IPS-NIHi11 (cell line): Measurements from ENCODE around the gene IFFO2.
"Not testable (repeated sequence)": the region's sequence is repeated elsewhere in the genome, so short reads cannot be mapped to it uniquely, and the experiment has no call there.

Source experiments
- DNase-seq: peaks from one replicate; pipeline ENCODE4 v3.0.0; 2012; ENCODE audit warnings: mixed read lengths, low spot score

The IFFO2 gene

DNA sequence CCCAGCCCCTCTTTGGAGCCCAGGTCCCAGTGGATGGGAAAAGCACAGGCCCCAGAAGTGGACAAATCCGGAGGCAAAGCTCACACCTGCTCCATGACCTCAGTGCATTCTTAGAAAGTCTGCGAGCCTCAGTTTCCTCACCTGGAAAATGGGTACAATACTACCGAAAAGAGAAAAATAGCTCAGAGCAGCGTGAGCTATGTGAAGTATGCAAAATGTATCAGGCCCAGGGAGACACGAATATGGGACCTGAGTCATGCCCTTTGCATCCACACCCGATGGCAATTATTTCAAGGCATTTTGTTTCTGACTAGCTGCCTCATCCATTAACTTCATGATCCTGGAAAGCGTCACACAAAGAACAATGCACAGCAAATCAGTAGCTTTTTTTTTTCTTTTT, 63.4 kb downstream of the IFFO2 start:
- no peak for DNase-seq

DNA sequence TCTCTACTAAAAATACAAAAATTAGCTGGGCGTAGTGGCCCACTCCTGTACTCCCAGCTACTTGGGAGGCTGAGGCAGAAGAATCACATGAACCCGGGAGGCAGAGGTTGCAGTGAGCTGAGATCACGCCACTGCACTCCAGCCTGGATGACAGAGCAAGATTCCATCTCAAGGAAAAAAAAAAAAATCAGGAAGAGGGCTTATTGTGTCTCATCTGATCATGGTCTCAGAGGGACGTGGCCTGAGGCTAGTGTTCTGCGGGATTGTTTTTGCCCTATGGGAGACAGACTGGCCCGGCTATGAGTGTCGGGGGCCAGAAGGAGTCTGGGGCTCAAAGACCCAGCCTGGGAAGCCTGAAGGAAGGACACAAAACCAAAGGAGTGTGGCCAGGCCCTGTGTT, 64.6 kb downstream of the IFFO2 start:
- DNase-seq = not testable (repeated sequence)

DNA sequence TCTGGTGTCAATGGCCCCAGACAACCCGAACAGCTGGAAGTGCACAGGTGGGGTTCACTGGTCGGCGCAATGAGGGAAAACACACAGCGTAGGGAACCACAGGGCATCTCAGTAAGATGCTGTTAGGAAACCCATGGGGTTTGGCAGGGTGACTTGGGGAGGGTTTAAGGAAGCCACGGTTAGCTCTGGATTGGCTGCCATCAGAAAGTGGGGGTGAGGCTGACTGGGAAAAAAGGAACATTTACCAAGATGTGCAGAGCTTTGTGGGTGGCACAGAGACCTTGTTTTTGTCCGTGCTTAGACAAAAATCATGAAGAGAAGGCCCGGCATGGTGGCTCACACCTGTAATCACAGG, 65.1 kb downstream of the IFFO2 start:
- no peak for DNase-seq

DNA sequence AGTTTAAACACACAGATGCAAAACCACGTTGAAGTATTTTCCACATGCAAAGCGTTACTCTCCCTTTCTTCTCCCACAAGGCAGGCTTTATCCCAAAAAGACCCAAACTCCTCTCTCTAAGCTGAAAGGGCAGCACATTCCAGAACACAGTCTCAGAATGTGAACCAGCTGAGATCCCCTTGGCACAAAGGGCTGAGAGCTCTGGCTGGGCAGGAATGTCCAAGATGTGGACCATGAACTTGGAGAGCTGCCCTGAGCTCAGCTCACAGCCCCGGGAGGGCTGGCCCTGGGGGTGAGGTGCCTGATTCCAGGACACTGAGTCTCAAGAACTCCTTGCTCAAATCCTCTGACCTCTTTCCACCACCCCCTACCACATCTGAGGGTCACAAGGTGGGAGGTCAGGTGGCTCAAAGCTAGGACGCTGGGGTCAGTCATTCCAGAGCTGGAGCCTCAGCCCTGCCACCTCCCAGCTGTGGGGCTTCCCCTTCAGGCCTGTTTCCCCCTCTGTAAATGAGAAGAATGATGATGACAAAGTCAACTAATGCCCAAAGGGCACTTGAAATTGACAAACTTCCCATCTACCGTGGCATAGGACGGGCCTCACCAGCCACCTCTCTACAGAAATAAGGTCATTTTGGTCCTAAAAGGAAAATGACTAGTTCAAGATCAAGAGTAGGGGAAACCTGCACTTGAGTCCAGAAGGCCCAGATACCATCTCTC, 65.6 kb downstream of the IFFO2 start:
- DNase-seq = no peak

DNA sequence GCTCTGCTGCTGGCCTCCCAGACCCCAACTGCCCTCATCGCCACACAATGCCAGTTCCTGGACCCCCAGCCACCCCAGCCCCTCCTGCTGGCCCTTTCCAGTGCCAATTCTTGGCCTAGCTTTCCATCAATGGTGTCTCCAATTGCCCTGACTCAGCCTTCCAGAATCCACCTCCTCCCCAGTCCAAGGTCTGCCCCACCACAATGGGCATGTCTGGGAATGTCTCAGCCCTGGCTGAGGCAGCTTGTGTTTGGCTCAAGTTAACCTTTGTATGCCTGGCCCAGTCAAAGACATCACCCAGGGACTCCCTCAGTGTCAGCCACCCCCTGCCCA, 70.5 kb downstream of the IFFO2 start:
- DNase-seq = no peak

DNA sequence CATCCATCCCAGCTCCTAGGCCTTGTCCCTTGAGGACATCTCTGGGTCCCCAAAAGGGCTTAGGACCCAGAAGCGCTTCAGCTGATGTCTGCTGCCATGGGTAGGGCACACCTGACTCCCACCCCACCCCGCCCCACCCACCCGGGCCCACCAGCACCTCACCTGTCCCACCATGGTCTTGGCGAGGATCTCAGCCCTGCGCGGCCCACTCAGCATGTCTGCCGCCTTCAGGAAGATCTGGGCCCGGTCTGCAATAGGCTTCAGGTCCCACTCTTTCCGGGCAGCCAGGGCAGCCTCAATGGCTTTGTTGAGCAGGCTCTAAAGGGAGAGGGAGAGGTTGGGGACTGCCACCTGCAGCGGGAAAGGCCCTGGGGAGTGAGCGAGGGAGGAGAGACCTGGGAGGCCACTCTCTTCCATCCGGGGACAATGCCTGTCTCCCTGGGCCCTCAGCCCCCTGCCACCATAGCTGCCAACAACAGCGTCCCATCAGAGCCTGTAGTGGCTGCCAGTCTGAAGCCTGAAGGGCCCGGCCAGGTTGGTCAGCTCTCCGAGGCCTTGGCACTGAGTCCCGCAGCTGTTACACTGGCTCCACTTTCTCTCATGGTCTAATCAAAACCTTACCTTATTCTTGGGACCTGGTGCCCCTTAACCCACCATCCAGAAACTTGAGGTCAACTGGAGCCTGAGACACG, 71.0 kb downstream of the IFFO2 start:
- no peak for DNase-seq

DNA sequence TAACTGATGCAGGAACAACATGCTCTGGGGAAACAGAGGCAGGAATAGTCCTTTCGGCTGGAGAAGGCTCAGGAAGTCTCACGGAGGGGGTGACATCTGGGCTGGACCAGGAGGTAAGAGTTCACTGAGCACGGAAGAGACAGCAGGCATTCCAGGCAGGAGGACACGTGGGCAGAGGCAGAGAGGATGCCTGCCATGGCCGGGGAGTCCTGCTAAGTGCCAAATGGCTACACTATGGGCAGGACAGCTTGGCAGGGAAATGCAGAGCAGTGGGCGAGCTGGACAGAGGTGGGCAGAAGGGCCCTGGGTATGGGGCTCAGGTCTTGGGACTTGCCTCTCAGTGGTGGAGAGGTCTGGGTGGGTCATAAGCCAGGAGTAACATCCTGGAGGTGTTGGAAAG, 71.7 kb downstream of the IFFO2 start:
- no peak for DNase-seq

DNA sequence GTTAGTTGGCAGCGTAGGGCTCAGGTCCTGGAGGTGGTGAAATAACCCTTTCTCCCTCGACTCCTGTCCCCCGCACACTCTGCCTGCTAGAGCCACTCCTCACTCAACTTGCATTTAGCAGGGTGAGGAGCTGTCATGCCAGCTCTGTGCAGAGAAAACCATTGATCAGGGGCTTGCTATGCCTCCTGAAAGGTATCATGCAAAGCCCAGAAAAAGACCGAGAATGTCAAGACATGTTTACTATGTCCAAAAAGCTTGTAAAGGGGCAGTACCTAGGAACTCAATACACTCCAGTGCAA, 72.1 kb downstream of the IFFO2 start:
- no peak for DNase-seq

DNA sequence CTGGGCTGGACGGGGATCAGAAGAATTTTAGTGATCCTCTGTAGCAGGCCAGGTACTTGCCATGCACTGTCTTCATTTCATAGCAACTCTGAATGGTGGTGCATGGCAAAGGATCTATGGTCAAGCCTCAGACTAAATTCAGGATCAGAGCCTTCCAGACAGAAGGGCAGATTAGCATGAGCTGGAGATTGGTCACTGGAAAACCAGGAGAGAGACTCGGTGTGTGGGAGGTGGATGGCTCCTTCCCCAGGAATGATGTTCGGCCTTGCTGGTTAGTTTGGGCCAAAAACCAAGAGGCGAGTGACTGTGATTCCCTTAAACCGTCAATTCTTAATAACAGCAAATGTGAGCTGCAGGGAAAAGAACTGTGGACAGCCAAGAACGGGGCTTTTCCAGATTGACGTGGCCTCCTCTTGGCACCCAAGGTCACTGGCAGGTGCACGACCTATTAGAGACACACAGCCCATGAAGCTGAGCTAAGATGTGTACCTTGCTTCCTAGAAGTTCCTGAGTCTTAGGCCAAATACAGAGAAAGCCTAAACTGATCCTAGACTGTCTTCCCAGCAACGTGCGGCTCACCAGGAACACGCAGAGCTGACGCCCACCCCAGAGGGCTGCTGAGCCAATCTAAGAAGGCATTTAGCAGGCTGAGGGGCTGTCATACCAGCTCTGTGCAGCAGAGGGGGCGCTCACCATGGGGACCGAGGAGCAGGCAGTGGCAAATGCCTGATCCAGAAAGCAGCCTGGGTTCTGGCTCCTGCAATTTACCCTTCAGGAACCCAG, 72.6 kb downstream of the IFFO2 start:
- peak; percentile 87 for DNase-seq

DNA sequence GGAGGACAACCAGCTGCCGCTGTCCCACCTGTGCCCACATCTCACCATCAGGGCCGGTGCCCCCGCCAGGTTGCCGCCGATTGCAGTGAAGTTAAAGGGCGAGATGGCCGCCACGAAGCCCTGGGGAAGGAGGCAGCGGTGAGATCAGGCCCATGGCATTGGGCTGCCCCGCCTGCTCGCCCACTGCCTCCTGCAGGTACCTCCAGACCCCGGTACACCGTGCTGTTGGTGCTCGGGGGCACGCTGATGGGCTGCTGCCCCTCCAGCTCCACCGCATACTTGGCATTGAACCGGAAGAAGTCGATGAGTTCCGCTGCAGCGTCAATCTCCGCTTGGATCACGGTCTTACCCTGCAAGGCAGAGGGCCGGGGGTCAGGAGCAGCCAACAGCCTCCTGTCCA, 73.4 kb downstream of the IFFO2 start:
- no peak for DNase-seq

DNA sequence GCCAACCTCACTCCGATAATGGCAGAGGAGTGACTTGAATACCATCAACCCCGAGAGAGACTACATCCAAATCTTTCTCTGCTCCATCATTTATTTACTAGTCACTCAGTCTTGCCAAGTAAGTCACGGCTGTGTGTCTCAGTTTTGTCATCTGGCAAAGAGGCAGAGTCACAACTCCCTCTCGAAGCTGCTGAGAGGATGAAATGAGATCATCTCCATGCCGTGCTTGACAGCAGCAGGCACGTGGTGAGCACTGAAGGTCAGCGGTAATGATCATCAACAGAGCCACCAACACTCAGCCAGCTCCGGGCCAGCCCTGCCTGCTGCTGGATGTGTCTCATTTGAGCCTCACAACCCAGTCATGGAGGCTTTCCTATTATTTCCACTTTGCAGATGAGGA, 74.0 kb downstream of the IFFO2 start:
- DNase-seq = no peak

DNA sequence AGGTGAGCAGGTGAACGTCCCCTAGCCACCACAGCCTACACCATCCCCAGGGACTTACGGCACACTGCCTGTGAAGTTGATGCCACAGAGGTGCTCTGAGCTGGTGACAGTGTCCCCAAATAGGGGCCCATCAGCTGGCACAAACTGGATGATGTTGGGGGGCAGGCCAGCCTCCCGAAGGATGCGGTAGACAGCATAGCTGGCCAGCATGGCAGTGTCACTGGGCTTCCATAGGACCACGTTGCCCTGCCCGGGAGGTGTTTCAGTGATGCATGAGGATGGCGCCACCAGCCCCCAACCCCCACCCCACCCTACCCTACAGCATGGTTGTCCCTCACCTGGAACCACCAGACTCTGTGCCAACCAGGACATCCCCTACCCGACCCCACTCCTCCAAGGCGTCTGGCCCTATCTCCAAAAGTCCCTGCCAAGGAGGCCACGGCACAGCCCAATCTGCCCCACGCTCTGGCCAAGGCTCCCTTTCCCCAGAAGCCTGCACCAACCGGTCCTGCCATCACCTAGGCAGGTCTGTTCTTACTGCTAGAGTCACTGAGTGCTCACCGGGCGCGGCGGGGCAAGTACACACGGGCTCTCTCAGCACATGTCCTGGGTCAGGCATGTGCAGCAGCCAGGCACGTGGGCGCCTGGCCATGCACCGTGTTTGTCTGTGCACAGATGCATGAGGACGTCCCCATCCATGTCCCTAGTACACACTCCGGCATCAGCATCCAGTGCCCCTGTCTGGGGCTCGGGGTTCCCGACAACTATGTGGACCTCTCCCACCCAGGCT, 74.6 kb downstream of the IFFO2 start:
- DNase-seq = no peak

DNA sequence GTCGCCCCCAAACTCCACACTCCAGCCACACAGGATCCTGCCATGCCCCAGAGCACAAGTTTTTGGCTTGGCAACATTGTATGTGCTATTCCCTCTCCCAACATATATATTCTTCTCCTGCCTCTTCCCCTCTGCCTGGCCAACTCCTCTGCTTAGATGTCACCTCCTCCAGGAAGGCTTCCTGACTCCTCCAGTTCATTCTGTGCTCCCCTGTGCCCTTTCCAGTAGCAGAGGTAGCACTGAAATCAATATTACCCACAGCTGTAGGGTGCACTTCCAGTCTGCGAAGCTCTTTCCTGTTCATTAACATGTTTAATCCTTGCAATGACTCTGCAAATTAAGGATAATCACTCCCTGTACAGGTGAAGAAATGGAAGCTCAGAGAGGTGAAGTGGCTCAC, 75.3 kb downstream of the IFFO2 start:
- DNase-seq = no peak

DNA sequence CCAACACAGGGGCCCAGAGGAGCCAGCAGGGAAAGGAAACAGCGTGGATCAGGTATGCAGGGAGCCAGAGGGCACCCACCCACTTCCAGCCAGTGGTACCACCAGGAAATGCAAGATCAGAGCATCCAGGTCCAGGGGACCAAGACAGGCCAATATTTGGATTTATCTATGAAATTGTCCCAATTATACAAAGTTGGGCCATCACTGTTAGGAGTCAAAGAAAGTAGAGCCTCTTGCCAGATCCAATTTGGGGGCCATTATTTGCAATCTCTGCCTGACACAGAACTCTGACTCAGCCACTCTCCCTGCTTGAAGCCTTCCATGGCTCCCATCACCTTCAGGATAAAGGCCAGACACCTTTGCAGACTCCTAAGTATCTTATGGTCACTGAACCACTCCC, 75.9 kb downstream of the IFFO2 start:
- no peak for DNase-seq

DNA sequence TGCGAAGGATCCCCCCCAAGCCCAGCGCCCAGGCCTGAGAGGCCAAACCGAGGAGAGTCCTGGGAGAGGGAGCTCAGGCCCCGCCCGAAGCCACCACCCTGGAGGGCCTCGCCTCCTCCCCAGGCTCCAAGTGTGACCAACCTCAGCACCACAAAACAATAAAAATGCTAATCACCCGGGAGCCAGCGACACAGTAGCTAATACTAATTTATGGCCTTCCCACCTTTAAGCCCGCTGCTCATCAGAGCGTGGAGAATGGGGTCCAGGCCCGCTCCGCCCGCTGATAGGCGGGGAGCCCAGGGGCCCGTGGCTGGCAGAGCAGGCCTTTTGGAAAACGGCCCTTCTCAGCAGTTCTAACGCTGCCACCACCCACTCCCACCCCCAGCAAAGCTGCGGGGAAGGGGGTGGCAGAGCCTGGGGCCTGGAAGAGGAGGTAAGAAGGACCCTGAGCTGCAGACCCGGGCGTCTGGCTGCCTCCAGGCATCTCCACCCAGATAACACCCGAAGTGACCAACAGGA, 76.6 kb downstream of the IFFO2 start:
- DNase-seq = peak; percentile 64

DNA sequence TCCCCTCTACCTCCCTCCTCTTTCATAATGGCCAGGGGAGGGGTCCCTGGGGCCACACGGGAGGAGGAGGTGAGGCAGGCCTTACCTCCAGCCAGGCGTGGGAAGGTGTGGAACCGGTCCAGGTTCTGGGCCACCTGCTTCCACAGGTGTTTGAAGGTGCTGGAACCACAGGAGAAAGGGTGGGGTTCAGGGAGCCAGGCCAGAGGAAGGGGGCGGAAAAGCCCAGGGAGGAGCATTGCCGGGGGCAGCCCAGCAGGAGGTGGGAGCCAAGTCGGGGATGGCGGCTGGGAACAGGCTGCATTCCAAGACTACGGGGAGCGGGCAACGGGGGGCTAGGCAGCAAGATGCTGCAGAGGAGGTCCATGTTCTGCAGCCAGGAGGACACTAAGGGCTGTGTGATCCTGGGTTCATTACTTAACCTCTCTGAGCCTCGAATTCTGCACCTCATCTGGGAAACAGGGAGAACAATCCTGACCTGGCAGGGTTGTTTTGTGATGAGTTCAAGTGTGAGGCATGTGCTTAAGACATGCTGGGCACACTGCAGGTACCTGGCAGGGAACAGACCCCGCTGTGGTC, 77.2 kb downstream of the IFFO2 start:
- no peak for DNase-seq

DNA sequence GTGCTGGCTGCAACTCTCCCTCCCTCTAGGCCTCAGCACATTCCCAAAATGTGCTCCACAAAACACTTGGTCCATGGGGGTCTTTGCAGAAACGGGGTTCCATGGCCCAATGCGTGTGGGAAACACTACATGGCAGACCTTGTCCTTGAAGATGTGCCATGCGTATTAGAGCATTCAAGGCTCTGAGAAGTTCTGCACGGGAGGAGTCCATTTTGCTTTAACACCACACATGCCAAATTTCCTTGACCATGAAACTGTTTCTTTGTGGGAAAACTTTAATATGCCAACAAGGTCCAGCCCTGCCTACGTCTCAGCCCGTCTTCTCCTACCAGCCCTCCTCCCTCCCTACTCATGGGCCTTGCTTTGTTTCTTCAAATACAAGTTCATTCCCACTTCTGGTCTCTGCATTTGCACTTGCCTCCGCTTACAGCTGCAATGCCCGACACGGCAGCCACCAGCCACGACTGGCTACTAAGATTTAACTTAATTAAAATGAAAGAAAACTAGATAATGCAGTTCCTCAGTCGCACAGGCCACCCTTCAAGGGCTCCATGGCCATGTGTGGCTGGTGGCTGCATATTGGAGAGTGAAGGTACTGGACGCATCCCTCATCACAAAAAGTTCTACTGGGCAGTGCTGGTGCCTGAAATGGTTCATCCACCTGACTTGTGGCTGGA, 77.8 kb downstream of the IFFO2 start:
- no peak for DNase-seq

DNA sequence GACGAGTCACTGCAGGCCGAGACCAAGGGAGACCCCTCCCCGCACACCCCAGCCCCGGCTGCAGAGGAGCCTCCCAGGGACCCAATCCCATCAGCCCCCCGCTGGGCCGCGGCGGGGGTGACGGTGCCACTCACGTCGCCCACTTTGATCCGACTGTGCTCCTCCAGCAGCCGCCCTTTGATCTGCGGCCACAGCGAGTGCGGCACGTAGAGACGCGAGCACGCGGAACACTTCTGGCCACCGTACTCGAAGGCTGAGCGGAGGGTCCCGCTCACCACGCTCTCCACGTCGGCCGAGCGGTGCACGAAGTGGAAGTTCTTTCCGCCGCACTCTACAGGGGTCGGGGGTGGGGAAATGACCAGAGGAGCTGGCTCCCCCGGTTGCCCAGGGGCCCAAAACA, 79.2 kb downstream of the IFFO2 start:
- no peak for DNase-seq

DNA sequence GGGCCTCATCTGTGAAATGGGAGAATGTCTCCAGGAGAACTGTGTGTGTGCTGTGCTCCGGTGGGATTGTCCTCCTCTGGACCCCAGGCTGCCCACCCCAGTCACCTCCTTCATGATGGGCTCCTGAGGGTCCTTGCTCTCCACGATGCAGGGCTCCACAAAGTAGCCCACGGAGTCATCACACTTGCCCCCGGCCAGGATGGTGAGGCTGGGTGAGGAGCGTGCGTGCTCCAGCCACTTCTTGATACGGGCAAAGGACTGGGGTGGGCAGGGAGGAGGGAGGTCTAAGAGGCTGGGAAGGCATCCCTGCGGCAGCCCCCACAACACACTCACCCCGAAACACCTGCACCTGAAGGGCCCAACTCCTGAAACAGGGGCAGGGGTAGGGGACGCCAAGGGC, 80.3 kb downstream of the IFFO2 start:
- no peak for DNase-seq

DNA sequence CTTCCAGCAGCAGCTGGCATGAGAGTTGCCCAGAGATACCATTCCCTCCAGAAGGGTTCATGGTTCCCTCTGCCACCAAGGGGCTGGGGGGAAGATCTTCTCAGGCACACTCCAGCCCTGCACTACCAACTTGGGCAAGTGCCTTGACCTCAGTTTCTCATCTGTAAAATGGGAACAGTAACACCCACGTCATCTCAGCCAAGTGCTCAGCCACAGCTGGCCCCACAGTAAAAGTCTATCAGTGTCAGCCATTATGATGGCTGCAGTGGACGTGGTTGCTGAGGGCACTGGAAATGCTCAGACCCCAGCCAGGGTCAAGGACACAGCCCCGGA, 80.7 kb downstream of the IFFO2 start:
- DNase-seq = no peak

DNA sequence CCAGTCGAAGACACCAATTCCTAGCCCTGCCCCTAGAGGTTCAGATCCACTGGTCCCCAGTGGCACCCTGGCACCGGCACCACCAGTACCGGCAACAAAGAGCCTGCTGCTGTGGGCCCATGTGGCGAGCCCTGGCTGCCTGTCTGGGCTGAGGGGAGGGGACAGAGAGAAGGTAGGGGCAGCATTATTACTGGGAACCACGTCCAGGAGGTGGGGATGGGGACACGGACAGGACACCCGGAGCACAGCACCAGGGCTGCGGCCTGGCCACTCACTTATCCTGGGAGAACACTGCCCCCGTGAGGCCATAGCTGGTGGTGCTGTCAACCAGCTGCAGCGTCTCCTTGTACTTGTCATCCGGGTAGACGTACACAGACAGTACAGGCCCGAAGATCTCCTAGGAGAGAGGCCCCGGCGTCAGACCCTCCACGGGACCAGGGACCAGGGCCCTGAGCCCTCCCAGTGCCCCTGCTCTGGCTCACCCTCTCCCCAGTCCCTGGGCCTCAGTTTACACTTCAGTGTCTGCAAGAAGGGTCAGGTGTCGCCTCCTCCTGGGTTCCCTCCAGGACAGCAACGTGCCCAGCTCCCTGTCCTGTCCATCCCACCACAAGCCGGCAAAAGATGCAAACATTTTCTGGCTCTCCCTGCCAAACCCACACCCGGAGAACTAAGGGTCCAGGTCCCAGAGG, 81.2 kb downstream of the IFFO2 start:
- DNase-seq = peak; percentile 97
